LHCN-M2 (cell line): ENCODE results near the gene ADAM15. TPM values are rescaled to one million over a fixed set of nuclear protein-coding genes. Genes with fewer than 3 reads are reported as not detected.

ENCODE experiments used
- DNase-seq: peaks from one replicate; pipeline ENCODE4 v3.0.0-alpha.2; 2012; ENCODE audit warnings: low read depth
- polyA plus RNA-seq: library from polyadenylated mRNA; unstranded; fragments of >200 nt; gene quantifications from one replicate; pipeline ENCODE4 v1.2.1, GENCODE V29; 2012; ENCODE audit warnings: missing spikeins
- total RNA-seq: library from RNA; depleted of rRNA; stranded (reverse); fragments of >200 nt; gene quantifications from 2 replicates; pipeline ENCODE4 v1.2.3, GENCODE V29; 2014; rRNA removed

ADAM15 gene
- total RNA-seq, result 82.4 and 86.7 TPM in 2 replicates
- polyA plus RNA-seq, result 55.8 TPM

DNA sequence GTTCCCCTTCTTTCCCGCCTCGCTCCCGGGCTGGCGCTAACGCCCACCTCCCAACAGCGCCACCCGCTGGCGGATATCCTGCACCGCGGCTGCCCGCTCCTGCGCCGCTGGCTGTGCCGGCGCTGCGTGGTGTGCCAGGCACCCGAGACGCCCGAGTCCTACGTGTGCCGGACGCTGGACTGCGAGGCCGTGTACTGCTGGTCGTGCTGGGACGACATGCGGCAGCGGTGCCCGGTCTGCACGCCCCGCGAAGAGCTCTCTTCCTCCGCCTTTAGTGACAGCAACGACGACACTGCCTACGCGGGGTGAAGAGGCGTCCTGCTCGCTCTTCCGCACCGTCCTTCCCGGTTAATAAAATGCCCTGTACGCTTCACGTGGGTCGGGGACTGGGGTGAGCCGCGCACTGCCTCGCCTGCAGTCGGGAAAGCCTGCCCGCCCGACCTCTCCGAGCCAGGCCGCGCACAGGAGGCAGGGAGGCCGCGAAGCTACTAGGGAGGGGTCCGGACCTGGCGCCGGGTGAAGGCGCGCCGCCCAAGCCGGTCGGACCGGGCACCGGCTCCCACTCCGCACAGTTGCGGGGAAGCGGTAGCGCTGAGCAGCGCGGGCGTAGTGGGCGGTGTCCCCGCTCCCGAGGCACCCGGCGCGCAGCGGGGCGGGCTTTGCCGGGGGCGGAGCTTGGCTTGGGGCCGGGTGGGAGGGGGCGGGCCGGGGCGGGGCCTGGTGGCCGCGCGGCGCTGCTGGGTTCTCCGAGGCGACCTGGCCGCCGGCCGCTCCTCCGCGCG lies at the start of gene ADAM15:
Gene ADAM15 (plus strand): TSS at position 757 of the 782 bp plus-strand sequence. CDS start 71 bp downstream, outside the sequence.
- peak; percentile 70 for DNase-seq

DNA sequence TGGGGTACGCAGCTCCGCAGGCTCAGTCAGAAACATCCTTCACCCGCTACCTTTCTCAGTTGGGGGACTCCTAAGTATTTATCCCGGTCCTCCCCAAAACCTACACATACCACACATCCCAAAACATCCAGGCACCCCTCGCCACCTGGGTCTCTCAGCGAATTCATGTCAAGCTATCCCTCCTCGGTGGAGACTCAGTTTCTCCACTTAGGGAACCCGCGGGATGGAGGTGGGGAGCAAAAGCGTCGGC lies 49.8 kb upstream of the ADAM15 start:
- DNase-seq, result no peak

GRCh38 chr1:155001675-155002463 lies 49.2 kb upstream of the ADAM15 start:
- DNase-seq, result peak; percentile 98

- no peak for DNase-seq
Observed at GRCh38 chr1:155002464-155003226, 48.5 kb upstream of the ADAM15 start, which contains the start of gene ZBTB7B. TSS of gene ZBTB7B (plus strand) at chr1:155002802. CDS start at chr1:155014661, 11,859 bp downstream.

DNA sequence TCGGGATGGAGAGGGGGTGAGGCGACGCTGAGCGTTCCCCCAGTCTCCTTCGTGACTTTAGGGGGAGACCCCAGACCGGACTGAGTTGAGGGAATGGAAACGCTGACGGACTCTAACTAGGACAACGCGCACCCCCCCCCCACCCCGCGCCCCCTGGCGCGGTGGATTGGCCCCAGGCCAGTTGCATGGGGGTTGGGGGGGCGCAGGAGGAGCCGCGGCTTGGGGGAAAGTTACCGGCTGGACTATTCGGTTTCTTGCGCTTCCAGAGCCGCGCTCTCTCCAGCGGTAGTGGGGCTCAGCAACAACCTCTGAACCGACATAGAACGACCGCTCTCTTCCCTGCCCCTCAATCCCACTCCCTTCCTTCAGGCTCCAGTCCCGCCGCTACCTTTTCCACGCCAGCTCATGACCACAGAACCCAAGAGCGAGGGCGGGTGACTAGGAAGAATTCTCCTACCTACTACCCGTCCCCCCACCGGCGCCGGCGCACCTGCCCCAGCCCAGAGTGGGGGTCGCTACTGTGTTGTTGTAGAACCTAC lies 47.8 kb upstream of the ADAM15 start:
- no peak for DNase-seq

- peak; percentile 72 for DNase-seq
Observed at GRCh38 chr1:155003766-155004351, 47.3 kb upstream of the ADAM15 start.

GRCh38 chr1:155004352-155005075 lies 46.6 kb upstream of the ADAM15 start:
- DNase-seq, result peak; percentile 65

GRCh38 chr1:155005076-155006011 lies 45.8 kb upstream of the ADAM15 start:
- DNase-seq, result peak; percentile 59

- peak; percentile 39 for DNase-seq
Observed at GRCh38 chr1:155006601-155007101, 44.5 kb upstream of the ADAM15 start.

DNA sequence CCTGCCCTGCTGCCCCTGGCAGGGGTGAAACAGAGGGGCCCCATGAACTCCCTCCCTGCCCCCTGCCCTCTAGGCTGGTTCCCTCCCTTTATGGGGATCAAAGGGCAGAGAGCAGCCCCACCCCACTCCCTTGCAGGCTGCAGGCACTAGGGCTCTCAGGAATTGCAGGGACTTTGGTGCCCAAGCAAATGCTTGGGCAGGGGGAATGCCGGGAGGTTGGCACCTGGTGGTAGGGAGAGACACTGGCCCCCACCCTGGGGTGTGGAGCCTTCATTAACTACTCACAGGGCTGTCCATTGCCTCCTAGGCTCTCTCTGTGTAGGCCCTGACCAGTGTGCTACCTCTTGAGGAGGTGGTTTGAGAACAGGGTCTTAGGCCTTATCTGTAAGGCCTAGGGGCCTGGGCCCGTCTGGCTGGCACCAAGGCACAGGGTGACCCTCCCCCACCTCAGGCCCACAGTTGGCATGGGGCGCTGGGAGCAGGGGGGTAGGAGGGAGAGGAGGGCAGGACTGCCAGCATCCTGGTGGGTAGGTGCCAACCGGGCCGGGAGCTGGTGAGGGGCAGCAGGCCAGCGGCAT lies 43.8 kb upstream of the ADAM15 start:
- DNase-seq, result no peak

DNA sequence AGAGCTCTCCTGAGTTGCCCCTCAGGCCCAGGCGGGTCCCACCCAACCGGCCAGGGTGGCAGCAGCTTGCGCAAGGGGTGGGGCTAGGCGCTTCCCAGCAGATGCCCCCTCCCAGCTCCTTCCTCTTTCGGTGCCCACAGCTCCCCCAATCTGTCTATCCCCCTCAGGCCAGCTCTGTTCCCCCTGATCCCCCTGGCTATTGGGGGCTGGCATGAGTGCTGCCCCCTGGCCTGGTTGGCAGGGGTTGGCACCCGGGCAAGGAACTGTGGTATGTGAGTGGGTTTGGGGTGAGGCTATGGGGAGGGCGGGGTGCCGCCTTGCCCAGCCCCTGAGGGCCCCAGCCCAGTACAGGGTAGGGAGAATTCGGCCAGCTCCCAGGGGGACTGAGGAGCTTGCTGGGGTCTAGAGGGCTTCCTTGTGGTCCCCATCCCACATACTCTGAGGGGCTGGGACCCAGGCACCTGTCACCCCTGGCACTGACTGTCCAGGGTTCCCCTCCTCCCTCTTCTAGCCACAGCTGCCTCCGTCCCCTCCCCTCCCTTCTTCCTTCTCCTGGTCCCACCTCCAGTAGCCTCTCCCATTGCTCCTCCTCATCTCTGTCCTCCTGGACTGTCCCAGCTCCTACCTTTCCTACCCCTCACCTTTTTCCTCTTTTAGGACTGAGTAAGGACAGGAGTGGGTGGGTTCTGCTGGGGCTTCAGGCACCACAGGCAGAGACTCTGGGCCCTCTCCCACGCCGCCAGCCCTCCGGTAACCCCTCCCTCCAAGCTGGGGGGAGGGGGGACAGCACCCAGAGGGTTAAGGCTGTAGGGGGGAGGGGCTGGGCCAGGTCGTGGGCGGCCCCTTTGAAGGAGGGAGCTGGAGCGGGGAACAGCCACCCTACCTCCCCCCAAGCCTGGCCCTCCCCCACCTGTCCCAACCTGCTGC lies 42.8 kb upstream of the ADAM15 start:
- no peak for DNase-seq

- DNase-seq, result no peak
Observed at GRCh38 chr1:155009221-155009711, 41.9 kb upstream of the ADAM15 start.

- DNase-seq, result no peak
Observed at GRCh38 chr1:155009742-155010141, 41.4 kb upstream of the ADAM15 start.

GRCh38 chr1:155010211-155010918 lies 40.8 kb upstream of the ADAM15 start:
- no peak for DNase-seq

DNA sequence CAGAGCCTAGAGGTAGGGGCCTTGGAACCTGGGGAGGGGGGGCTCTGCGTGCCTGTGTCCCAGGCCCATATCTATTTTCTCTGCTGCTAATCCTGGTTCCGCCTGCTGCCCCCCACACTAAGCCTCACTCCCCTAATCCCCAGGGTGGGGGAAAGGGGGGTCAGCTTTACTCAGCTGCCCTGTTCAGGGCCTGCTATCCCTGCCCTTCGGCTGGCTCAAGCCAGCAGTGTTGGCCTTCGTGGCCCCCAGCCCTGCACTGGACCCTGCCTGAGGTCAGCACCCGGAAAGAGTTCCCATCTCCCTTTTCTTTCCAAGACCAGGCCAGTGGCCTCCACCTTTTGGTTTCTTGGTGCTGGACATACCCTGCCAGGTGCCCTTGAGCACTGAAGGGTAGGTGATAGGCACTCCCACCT lies 40.1 kb upstream of the ADAM15 start:
- no peak for DNase-seq

DNA sequence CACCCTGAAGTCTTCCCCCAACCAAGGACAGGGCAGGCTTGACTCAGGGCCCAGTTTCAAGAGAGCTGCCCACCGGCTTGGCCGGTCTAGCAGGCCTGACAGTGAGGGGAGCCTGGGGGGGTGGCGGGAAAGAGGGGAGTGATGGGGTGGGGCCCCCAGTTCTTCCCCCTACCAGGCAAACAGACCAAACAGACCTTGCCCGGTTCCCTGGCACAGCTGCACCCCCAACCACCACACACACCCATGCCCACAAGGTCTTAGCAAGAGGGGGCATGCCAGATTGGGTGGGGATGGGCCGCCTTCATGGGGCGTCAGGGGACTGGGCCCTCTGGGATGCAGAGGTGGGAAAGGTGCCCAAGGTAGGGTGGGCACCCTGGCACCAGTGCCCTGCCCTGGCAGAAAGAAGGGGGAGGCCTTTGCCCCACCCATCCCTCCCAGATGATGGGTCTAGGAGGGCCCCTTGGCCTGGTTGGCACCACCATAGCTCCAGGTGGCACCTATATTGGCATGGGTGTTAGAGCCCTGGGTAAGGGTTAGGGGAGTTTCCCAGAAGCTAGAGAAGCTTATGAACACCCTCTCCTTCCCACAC lies 39.6 kb upstream of the ADAM15 start:
- DNase-seq, result no peak
